Left forelimb (tissue), 1 donor: ENCODE measurements around the gene KPRP.

Experiments used
- DNase-seq: peaks from one replicate; pipeline ENCODE4 v3.0.0-alpha.2; 2018; ENCODE audit warnings: low spot score

The KPRP gene

DNA sequence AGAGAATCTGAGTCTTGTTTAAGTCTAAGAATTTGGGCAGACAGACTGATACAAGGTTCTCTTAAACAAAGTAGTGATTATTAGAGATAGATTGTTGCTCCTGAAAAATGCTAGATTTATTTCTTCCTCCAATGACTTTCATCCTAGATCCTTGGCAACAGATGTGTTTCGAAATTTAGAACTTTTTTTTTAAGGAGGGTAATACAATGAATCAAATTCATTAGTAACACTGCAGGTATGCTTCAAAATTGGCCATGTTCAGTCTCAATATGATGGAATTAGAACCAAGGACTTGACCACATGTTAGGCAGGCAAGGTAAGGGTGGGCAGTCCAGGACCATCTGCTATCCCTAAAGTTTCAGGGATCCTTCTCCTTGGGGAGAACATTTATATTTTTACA lies 12.6 kb downstream of the KPRP start:
- DNase-seq, result no peak

DNA sequence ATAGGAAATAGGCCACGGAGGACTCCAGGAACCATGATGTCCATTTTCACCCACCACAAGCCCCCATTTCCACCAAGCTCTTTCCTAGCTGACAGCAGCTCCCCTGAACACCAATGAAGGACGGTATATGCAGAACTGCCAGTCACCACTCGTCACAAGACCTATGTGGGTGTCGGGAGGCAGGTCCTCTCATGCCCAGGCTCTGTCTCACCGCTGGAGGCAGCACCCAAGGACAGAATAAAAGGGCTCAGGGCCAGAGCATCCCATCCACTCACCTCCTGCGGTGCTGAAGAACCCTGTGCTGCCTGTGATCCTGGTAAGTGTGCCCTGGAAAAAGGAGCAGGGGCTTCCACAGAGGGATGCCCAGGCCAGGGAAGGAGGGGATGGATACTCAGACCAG lies 17.1 kb downstream of the KPRP start, which contains the start of gene LCE1F:
TSS of gene LCE1F (plus strand) at position 266 of the 400 bp plus-strand sequence. CDS start 1,232 bp downstream, outside the sequence.
- DNase-seq, result no peak

DNA sequence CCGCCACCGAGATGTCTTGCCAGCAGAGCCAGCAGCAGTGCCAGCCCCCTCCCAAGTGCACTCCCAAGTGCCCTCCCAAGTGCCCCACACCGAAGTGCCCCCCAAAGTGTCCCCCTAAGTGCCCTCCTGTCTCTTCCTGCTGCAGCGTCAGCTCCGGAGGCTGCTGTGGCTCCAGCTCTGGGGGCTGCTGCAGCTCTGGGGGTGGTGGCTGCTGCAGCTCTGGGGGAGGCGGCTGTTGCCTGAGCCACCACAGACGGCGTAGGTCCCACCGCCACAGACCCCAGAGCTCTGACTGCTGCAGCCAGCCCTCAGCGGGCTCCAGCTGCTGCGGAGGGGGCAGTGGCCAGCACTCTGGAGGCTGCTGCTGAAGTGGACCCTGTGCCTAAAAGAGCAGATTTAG lies 18.5 kb downstream of the KPRP start:
- DNase-seq, result no peak

DNA sequence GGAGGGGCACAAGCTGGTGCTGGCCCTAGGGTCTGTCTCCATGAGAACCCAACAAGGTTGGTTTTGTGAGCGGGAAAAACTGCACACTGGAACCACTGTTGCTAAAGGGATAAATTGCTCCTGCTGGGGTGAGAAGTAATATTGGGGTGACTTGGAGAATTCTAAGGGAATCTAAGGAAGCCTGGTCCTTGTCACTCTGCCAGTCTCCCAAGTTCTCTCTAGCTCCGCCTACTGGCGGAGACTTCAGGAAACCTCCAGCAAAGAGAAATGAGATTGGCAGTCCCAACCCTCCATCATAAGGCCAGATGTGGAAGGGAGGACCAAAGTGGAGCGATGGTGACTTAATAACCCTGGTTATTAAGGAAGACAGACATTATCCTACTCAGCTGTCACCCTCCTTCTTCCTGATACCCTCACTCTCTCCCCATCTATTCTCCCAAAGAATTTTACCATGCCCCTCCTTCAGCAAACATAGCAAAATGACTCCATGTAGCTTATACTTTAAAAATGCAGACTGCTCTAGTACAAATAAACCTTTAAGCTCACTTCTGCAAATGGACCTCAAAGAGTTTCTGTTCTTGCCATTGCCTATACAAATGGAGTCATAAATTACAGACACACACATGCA lies 19.8 kb downstream of the KPRP start:
- DNase-seq, result no peak

DNA sequence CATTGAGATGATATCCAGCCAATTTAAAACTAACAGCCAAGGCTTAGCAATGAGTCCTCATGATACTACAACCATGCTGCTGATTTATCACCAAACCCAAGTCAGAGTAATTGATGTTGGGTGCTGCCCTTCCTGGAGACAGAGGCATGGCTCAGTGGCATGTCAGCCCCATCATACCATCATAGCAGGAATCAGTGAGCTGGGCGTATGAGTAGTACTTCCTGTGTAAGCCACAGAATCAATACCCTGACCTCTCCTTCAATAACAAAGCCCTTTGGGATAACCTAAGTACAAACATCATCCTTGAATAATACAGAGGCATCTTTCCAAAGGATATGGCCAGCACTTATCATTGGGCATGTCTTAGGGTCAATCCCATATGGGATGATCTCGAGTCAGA lies 25.3 kb downstream of the KPRP start:
- DNase-seq, result no peak

DNA sequence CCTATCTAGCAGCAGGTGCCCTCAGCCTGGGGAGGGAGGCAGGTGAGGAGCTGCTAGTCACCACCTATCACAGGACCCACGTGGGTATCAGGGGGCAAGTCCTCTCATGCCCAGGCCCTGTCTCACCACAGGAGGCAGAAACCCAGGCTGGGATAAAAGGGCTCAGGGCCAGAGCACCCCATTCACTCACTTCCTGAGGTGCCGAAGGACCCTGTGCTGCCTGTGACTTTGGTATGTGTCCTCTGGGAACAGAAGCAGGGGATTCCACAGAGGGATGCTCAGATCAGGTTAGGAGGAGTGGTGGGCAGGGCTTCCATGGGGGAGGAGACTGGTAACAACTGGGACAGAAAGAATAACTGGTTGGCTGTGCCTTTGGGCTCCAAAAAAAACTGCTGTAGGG lies 28.3 kb downstream of the KPRP start, which contains the start of gene LCE1E:
TSS of gene LCE1E (plus strand) at position 181 of the 400 bp plus-strand sequence. CDS start 1,043 bp downstream, outside the sequence.
- DNase-seq, result no peak

DNA sequence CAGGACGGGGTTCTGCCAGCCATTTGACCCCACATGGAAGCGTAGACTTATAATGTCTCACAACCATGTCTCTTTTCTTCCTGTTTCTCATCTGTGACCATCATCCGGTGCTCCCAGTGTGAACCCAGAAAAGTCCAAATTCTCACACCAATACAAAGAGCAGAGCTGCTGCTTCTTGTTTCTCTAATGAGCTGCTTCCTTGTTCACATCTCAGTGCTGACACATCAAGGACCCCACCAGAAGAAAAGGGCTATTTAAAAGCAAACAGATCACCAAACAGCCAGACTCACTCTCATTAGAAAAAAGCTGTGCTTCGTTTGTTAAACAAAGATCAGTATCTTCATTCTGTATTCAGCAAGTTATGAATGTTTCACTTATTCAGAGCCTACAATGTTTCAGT lies 37.9 kb downstream of the KPRP start:
- no peak for DNase-seq

DNA sequence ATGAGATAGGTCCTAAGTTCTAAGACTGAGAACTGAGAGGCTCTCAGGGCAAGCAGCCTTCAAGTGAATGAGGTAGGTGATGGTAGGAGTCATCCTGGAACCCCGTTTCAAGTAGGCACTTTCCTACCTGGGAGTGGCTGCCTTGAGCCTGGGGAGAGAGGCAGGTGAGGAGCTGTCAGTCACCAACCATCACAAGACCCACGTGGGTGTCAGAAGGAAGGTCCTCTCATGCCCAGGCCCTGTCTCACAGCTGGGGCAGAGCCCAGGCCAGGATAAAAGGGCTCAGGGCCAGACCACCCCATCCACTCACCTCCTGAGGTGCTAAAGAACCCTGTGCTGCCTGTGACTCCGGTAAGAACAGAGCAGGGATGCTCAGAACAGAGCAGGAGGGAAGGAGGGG lies 38.6 kb downstream of the KPRP start, which contains the start of gene LCE1D:
TSS of gene LCE1D (plus strand) at position 301 of the 400 bp plus-strand sequence. CDS start 1,074 bp downstream, outside the sequence.
- DNase-seq, result no peak

DNA sequence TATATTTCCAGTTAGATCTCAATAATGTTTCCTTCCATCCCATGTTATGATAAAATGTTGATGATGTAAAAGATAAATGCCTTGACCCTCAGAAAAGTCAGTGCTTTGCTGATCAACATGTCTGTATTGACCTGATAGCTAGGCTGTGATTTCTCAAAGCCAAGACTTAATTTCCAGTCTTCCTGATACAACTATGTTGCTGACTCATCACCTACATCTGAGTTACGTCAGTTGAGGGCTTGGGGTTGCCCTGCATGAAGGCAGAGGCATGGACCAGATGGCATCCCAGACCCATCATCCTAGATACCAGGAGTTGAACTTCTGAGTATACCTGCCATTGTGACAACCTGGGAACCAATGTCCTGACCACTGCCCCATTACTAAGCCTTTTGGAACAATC lies 43.5 kb downstream of the KPRP start:
- no peak for DNase-seq

DNA sequence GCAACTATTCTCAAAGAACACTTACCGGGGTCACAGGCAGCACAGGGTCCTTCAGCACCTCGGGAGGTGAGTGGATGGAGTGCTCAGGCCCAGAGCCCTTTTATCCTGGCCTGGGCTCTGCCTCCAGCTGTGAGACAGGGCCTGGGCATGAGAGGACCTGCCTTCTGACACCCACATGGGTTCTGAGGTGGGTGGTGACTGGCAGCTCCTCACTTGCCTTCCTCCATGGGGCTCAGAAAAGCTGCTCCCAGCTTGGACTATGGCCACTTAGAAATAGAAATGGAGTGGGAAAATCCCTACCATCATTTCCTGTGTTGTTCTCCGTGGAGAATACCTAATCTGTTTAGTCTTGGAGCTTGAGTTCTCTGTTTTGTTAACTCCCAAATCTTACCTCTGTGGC lies 48.8 kb downstream of the KPRP start, which contains the start of gene LCE1C:
TSS of gene LCE1C (minus strand) at position 76 of the 400 bp plus-strand sequence. CDS start 1,173 bp downstream, outside the sequence.
- no peak for DNase-seq

DNA sequence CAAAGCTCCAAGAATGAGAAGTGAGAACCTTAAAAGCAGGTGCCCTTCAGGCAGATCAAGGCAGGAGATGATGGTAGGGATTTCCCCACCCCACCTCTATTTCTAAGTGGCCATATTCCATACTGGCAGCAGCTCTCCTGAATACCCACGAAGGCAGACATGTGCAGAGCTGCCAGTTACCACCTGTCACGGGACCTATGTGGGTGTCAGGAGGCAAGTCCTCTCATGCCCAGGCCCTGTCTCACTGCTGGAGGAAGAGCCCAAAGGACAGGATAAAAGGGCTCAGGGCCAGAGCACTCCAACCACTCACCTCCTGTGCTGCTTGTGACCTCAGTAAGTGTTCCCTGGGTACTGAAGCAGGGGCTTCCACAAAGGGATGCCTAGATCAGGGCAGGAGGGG lies 53.2 kb downstream of the KPRP start:
- no peak for DNase-seq
